Right cardiac atrium (tissue), 5 donors: ENCODE data around the gene GINM1. TPM values are rescaled to one million over a fixed set of nuclear protein-coding genes. Genes with fewer than 3 reads are reported as not detected.
A peak's percentile ranks its signal among the peaks of the same experiment; 100 is the strongest.

Experiments
- ATAC-seq, 2 donors: fragments of 200-7000 bp; cut with Tn5 transposase; one replicate each; pipeline versions ENCODE4 v1.8.0 to v1.9.1; 2020; ENCODE audit warnings: moderate library complexity in 2 of 2, mild to moderate bottlenecking in 1 of 2
- DNase-seq, 3 donors: peaks; one replicate each; pipeline ENCODE4 v3.0.0-alpha.2; 2020
- H3K27ac ChIP-seq: one replicate; pipeline ENCODE4 v1.5.1; 2013; ENCODE audit warnings: mild to moderate bottlenecking, low read length, control low read depth, moderate library complexity
- H3K27me3 ChIP-seq: one replicate; pipeline ENCODE4 v1.6.1; 2013; ENCODE audit not compliant: control insufficient read depth, insufficient read depth
- H3K4me1 ChIP-seq: one replicate; pipeline ENCODE4 v1.6.1; 2013; ENCODE audit warnings: low read length; ENCODE audit not compliant: control insufficient read depth, insufficient read depth
- H3K4me3 ChIP-seq: one replicate; pipeline ENCODE4 v1.5.1; 2013; ENCODE audit warnings: low read length, control low read depth
- H3K9me3 ChIP-seq: one replicate; pipeline ENCODE4 v1.6.1; 2013; ENCODE audit warnings: low read length; ENCODE audit not compliant: control insufficient read depth
- WGBS: extraction: QIAGEN DNeasy Blood & Tissue Kit; methylation state at CpG from one replicate; pipeline ENCODE4 v1.1.7; 2013; 5-methylcytosine and 5-hydroxymethylcytosine counted together
- intact Hi-C, 4 donors: fragments of 100-400 bp; cut with DNase I; formaldehyde crosslinking; loops; one replicate each; pipeline versions ENCODE4 v1.11.0 to v1.14.0; 2022 to 2023
- long read RNA-seq, 4 donors: library from polyadenylated mRNA; unstranded; transcript quantifications; one replicate each; pipeline ENCODE4 v2.0.0, GENCODE V29; 2020 to 2021
- polyA plus RNA-seq: library from polyadenylated mRNA; stranded (reverse); fragments of 200-250 nt; gene quantifications from one replicate; pipeline ENCODE4 v1.2.3, GENCODE V29; 2013
- total RNA-seq, 4 donors: library from RNA; stranded (reverse); fragmentation: NEBNext Ultra II Directional; extraction: Animal tissue kit (Norgen Biotek cat#: 25700); gene quantifications; one replicate each; pipeline ENCODE4 v1.2.1, GENCODE V29; 2021
- donor health status: healthy with polysubstance abuse.
- donor health status: DM: no; HTN: yes; CAD: no.
- donor health status: DM: no; HTN: no; CAD: no.
- donor health status: DM: no; HTN: yes; CAD: no; lungs with severe emphysema.
- donor health status: DM: yes; HTN: yes; CAD: no.

GINM1 gene, protein sequence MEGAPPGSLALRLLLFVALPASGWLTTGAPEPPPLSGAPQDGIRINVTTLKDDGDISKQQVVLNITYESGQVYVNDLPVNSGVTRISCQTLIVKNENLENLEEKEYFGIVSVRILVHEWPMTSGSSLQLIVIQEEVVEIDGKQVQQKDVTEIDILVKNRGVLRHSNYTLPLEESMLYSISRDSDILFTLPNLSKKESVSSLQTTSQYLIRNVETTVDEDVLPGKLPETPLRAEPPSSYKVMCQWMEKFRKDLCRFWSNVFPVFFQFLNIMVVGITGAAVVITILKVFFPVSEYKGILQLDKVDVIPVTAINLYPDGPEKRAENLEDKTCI
- total RNA-seq (10 to 100 TPM; 48.3 to 61.8 (median 54.8) TPM), polyA plus RNA-seq (40.1 TPM)
- long read RNA-seq, donor 1, transcript GINM1-201 (8 exons, 2,024 nt): major isoform, 121 of 130 reads
- long read RNA-seq, donor 1, partial matches to known transcripts: 3 of 130 reads
- long read RNA-seq, donor 1, other reads (novel, unspliced or antisense): 6 of 130 reads
- long read RNA-seq, donor 2, transcript GINM1-201 (8 exons, 2,024 nt): major isoform, 66 of 67 reads
- long read RNA-seq, donor 2, partial matches to known transcripts: 0 of 67 reads
- long read RNA-seq, donor 2, other reads (novel, unspliced or antisense): 1 of 67 reads
- long read RNA-seq, donor 3, transcript GINM1-201 (8 exons, 2,024 nt): major isoform, 220 of 245 reads
- long read RNA-seq, donor 3, partial matches to known transcripts: 5 of 245 reads
- long read RNA-seq, donor 3, other reads (novel, unspliced or antisense): 20 of 245 reads
- long read RNA-seq, donor 4, transcript GINM1-201 (8 exons, 2,024 nt): major isoform, 100 of 108 reads
- long read RNA-seq, donor 4, partial matches to known transcripts: 1 of 108 reads
- long read RNA-seq, donor 4, other reads (novel, unspliced or antisense): 7 of 108 reads

DNA sequence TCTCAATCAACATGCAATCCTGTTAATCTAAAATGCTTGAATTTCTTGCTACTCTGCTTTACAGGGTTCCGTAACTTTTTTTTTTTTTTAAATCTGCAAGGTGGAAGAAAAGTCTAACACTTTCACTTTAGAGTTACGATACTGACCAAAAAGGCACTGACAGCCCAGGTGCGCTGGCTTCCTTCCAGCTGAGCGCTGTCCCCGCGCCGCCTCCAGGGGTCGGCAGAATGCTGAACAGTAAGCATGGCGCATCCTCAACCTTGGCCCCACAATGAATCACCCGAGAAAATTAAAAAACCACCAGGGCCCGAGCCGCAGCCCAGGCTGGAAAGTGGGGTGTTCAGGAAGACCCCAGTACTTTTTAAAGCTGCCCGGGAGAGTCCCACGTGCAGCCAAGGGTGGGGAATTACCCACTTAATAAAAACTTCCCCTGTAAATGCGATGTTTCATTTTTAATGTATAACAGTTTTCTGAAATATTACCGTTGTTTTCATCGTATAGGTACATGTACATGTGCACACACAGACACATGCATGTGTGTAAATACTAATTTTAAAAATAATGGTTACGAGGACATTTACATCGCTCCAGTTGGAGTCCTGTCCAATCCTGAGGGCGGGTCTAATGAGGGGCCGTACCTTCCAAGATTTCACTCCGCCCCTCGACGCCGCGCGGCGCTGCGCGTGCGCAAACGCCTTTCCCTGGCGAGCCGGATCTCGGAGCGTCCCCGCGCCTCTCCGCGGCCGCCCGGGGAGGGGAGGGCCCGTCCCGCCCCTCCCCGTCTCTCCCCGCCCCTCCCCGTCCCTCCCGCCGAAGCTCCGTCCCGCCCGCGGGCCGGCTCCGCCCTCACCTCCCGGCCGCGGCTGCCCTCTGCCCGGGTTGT is at the start of gene GINM1:
TSS of gene GINM1 (plus strand) at position 849 of the 883 bp plus-strand sequence. CDS start 40 bp downstream, outside the sequence.
- intact Hi-C loops: no loop called here
- under 1% methylated on average over 58 of the region's 59 CpGs for WGBS
- ATAC-seq (peak; percentile 97 to 98), DNase-seq (peak; percentile 93 to 98 (median 97))
- no peaks in the 10 kb centered on the region for H3K4me1 ChIP-seq
- H3K4me3 ChIP-seq: peak within 1 kb of the TSS; percentile 98
- no peaks in the 10 kb centered on the region for H3K27me3 ChIP-seq
- H3K9me3 ChIP-seq: no peaks in the 10 kb centered on the region
- peak within 1 kb of the TSS; percentile 97 for H3K27ac ChIP-seq

DNA sequence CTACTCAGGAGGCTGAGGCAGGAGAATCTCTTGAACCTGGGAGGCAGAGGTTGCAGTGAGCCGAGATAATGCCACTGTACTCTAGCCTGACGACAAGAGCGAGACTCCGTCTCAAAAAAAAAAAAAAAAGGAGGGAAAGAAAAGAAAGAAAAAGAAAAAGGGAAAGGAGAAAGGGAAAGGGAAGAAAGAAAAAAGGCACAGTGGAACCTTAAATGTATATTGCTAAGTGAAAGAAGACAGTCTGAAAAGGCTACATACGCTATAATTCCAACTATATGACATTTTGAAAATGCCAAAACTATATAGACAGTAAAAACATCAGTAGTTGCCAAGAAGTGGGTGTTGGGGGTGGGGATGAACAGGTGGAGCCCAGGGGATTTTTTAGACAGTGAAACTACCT is 36.5 kb upstream of the GINM1 start:
- ATAC-seq (no peak), DNase-seq (no peak)
- 96% methylated on average over 5 of the region's 5 CpGs for WGBS
- H3K4me1 ChIP-seq: no peaks in the 10 kb centered on the region
- H3K4me3 ChIP-seq: no peak overlapping the region
- intact Hi-C loops: no loop called here
- H3K9me3 ChIP-seq: no peaks in the 10 kb centered on the region
- H3K27me3 ChIP-seq: no peaks in the 10 kb centered on the region
- no peak overlapping the region for H3K27ac ChIP-seq

DNA sequence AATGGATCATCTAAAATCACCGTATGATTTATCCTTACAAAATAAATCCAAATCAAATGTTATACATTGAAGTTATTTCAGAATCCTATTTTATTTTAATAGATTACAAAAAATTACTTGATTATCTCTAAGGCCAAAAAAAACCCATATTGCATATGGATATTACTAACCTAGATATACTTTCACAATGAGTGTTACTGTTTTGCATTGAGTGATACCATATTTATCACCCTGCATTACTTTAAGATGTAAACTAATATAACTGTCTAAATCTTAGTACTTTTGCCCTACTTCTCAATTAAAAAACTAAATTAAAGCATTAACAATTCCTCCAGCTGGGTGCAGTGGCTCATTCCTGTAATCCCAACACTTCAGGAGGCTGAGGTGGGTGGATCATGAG is 31.4 kb upstream of the GINM1 start:
- 97% methylated on average over 1 of the region's 1 CpG for WGBS
- Histone ChIP-seq H3K27ac (no peak overlapping the region), H3K4me1 (no peaks in the 10 kb centered on the region), H3K9me3 (no peaks in the 10 kb centered on the region), H3K27me3 (no peaks in the 10 kb centered on the region), H3K4me3 (no peak overlapping the region)
- intact Hi-C loops: no loop called here
- ATAC-seq: no peak
- DNase-seq: no peak

DNA sequence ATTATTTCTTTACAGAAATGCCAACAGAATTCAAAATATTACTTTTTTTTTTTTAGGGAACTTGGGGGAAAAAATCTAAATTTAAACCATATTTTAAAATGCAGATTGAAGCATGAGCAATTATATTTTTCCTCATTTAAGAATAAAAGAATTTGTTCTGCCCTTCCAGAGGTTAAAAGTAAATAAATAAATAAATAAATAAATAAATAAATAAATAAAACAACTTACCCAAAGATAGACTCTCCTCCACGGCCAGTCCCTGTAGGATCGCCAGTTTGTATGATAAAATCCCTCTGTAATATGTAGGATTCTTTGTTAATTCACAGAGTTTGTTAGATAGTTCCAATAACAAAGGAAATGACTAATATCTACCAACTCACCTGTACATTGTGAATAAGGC is 25.0 kb upstream of the GINM1 start:
- H3K9me3 ChIP-seq: no peaks in the 10 kb centered on the region
- no peaks in the 10 kb centered on the region for H3K27me3 ChIP-seq
- WGBS: 65% methylated on average over 2 of the region's 2 CpGs
- intact Hi-C loops: no loop called here
- DNase-seq (no peak), ATAC-seq (no peak)
- no peak overlapping the region for H3K27ac ChIP-seq
- no peaks in the 10 kb centered on the region for H3K4me1 ChIP-seq
- no peak overlapping the region for H3K4me3 ChIP-seq

DNA sequence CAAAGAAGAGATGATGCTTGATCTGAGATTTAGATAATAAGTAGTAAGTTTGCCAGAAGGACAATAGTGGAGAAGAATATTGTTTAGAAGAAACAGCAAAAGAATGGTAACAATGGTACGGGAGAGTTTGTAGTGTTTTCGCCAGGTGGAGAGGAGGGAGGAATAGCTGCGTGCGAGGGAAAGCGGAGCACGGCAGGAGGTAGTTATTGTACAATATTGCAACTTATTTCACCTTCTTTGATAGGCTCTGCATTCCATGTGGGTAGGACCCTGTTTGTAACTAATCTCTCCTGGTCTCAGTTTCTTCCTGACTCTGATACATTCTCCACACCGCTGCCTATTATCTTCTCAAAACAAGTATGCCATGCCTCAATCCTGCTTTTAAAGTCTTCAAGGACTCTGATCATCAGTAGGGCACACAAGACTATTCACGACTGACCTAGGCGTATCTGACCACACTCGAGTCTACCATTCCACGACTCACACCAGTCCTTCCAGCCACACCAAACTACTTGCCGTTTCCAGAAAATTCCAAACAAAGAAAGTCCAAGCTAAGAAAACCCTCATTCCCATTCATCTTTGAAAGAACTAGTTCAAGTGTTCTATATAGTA is 21.4 kb upstream of the GINM1 start:
- peak overlapping the region; percentile 87 for H3K4me3 ChIP-seq
- H3K27me3 ChIP-seq: no peaks in the 10 kb centered on the region
- peak in 1 of 2 donors; percentile 5 for ATAC-seq
- H3K27ac ChIP-seq: no peak overlapping the region
- no peaks in the 10 kb centered on the region for H3K4me1 ChIP-seq
- H3K9me3 ChIP-seq: no peaks in the 10 kb centered on the region
- 31% methylated on average over 12 of the region's 12 CpGs for WGBS
- intact Hi-C loops: no loop called here
- no peak for DNase-seq

DNA sequence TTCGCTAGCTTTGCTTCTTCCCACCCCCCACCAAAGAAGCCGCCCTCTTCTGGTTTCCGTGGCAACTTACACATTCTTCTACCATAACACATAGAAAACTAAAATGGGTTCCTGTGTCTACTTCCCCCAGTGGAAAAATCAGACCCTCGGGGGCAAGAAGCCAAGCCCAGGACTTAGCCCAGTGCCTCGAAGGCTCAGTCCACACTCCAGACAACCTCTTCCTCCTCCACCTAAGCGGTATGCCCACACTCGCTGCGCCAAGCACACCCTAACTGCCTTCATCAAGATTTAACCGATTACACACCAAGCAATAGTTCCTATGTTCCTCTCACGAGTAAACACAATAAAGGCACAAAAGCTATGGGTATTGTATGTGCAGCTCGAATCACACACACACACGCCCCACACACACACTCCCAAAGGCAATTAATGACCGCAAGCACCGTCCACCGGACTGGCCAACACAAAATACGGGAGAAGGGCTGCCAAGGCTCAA is 20.9 kb upstream of the GINM1 start:
- intact Hi-C loops: no loop called here
- H3K4me1 ChIP-seq: no peaks in the 10 kb centered on the region
- H3K4me3 ChIP-seq: peak overlapping the region; percentile 87
- WGBS: under 1% methylated on average over 16 of the region's 16 CpGs
- peak overlapping the region; percentile 91 for H3K27ac ChIP-seq
- no peaks in the 10 kb centered on the region for H3K27me3 ChIP-seq
- peak; percentile 42 to 61 for ATAC-seq
- DNase-seq: peak; percentile 49 to 68 (median 65)
- H3K9me3 ChIP-seq: no peaks in the 10 kb centered on the region

DNA sequence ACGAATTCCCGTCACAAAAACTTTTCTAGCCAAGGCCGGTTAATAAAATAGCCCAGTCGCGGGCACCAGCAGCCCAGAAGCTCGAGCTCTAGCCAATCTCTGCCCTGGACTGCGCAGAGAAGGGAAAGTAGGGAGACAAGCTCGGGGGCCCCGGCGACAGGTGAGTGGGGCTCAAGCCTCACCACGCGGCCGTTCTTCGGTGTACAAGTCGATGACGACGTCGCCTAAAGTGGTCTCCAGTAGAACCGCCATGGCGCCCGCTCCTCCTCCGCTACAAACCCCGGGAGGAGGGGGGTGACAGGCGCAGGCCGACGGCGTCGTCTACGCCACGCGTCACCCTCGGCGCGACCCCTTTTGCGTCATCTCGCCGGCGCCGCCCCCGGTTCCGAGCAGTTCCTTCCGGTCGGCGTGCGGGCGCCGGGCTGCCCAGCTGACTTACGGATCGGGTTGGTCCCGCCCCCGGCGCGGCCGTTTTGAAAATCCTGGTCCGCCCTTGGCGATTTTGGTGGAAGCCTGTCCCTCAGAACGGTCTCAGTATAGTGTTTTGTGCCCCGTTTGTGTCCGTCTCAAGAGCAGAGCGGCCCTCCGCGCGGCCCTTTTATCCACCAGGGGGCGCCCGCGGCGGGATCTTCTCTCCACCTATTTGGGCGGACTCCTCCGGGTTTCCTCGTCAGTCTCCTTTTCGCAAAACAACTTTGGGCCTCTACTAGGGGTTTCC is 20.3 kb upstream of the GINM1 start, which contains the start of gene PPIL4:
TSS of gene PPIL4 (minus strand) at position 290 of the 718 bp plus-strand sequence. CDS start at position 252, 38 bp downstream.
- Histone ChIP-seq H3K27me3 (no peaks in the 10 kb centered on the region), H3K27ac (peak within 1 kb of the TSS; percentile 91), H3K9me3 (no peaks in the 10 kb centered on the region), H3K4me1 (no peaks in the 10 kb centered on the region), H3K4me3 (peak within 1 kb of the TSS; percentile 87)
- intact Hi-C loops: no loop called here
- WGBS: under 1% methylated on average over 71 of the region's 71 CpGs
- DNase-seq (peak; percentile 98 to 99 (median 99)), ATAC-seq (peak; percentile 98 to 99)

DNA sequence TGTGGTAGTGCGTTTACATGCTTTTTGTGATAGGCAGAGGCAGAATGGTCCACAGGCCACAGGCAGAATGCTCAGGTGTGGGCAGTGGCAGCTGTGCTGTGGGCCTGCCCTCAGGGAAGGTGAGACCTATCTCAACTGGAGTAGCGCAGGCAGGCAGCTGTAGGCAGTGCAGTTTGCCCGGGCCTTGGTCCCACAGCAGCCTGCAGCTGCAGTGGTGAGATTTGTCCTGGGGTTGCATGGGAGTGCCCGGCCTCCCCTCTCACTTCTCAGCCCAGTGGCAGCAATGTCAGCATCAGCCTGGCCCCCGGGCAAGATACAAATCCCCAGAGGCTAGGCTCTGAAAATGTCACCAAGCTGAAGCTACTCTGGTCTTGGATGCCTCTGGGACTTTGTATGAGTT is 14.3 kb upstream of the GINM1 start:
- 65% methylated on average over 5 of the region's 5 CpGs for WGBS
- Histone ChIP-seq H3K4me3 (no peak overlapping the region), H3K9me3 (no peaks in the 10 kb centered on the region), H3K4me1 (no peaks in the 10 kb centered on the region), H3K27me3 (no peaks in the 10 kb centered on the region), H3K27ac (no peak overlapping the region)
- intact Hi-C loops: no loop called here
- DNase-seq: no peak
- ATAC-seq: peak in 1 of 2 donors; percentile 45

DNA sequence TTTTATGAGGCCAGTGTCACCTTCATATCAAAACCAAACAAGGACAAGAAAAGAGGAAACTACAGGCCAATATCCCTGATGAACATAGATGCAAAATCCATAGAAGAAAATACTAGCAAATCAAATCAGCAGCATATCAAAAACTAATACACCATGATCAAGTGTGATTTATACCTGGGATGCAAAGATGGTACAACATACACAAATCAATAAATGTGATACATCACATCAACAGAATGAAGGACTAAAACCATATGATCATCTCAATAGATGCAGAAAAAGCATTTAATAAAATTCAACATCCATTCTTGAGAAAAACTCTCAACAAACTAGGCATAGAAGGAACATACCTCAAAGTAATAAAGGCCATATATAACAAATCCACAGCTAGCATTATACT is 8.1 kb upstream of the GINM1 start:
- DNase-seq: no peak
- H3K4me3 ChIP-seq: no peak overlapping the region
- H3K27ac ChIP-seq: no peak overlapping the region
- H3K4me1 ChIP-seq: no peaks in the 10 kb centered on the region
- ATAC-seq: no peak
- H3K9me3 ChIP-seq: no peaks in the 10 kb centered on the region
- H3K27me3 ChIP-seq: no peaks in the 10 kb centered on the region
- intact Hi-C loops: no loop called here
